Caco-2 (cell line): ENCODE data around the gene DNAH10. TPM values are rescaled to one million over a fixed set of nuclear protein-coding genes. Genes with fewer than 3 reads are reported as not detected.

ENCODE experiments used
- BruUV-seq: library from RNA; stranded (reverse); fragments of 400-500 nt; replicated peaks from 2 replicates; lab custom pipeline; 2021; lab: Mats Ljungman, UMichigan
- CTCF ChIA-PET: fragments of 300-600 bp; sonication (Branson Sonifier 250); formaldehyde crosslinking; loops from one replicate; lab custom pipeline; 2022; ENCODE audit warnings: antibody characterized with exemption; lab: Charles Lee
- POLR2A ChIA-PET: fragments of 300-600 bp; sonication (Branson Sonifier 250); formaldehyde crosslinking; loops from one replicate; lab custom pipeline; 2022; ENCODE audit warnings: antibody characterized with exemption; lab: Charles Lee
- DNase-seq, 2 experiments: peaks; one replicate each; pipeline versions ENCODE4 v3.0.0 to v3.0.0-alpha.2; 2020 to 2022
- H3K27me3 ChIP-seq: replicated peaks from 2 replicates; pipeline ENCODE4 v1.6.0; 2011; ENCODE audit warnings: low read length; ENCODE audit not compliant: control insufficient read depth, insufficient read depth
- H3K36me3 ChIP-seq: 2 replicates; pipeline ENCODE4 v1.5.1; 2011; ENCODE audit warnings: low read length; ENCODE audit not compliant: control insufficient read depth, insufficient read depth
- H3K4me1 ChIP-seq: fragments of 250-450 bp; sonication (Bioruptor Pico); 2 replicates; pipeline ENCODE4 v1.5.1; 2020; ENCODE audit warnings: mild to moderate bottlenecking
- H3K4me3 ChIP-seq: 2 replicates; pipeline ENCODE4 v1.5.1; 2011; ENCODE audit warnings: low read depth, mild to moderate bottlenecking, control low read depth, low read length
- H3K9me3 ChIP-seq: fragments of 250-450 bp; sonication (Bioruptor Pico); 2 replicates; pipeline ENCODE4 v1.5.1; 2020; ENCODE audit warnings: mild to moderate bottlenecking, moderate library complexity
- H3K27ac Mint-ChIP-seq: one replicate; pipeline ENCODE4 v1.8.0; 2022; ENCODE audit warnings: mixed read lengths; ENCODE audit not compliant: unreplicated experiment
- H3K27me3 Mint-ChIP-seq: one replicate; pipeline ENCODE4 v1.8.0; 2022; ENCODE audit warnings: mixed read lengths; ENCODE audit not compliant: insufficient read depth, unreplicated experiment
- H3K36me3 Mint-ChIP-seq: one replicate; pipeline ENCODE4 v1.8.0; 2022; ENCODE audit warnings: mild to moderate bottlenecking, mixed read lengths; ENCODE audit not compliant: insufficient read depth, unreplicated experiment
- H3K4me1 Mint-ChIP-seq: one replicate; pipeline ENCODE4 v1.8.0; 2022; ENCODE audit warnings: low read depth, mixed read lengths; ENCODE audit not compliant: unreplicated experiment
- H3K4me3 Mint-ChIP-seq: one replicate; pipeline ENCODE4 v1.8.0; 2022; ENCODE audit warnings: mild to moderate bottlenecking, moderate library complexity, mixed read lengths; ENCODE audit not compliant: unreplicated experiment
- H3K9me3 Mint-ChIP-seq: one replicate; pipeline ENCODE4 v1.8.0; 2022; ENCODE audit warnings: mixed read lengths; ENCODE audit not compliant: unreplicated experiment
- intact Hi-C: fragments of 100-400 bp; cut with micrococcal nuclease; formaldehyde crosslinking; loops from one replicate; pipeline ENCODE4 v1.10.0; 2022; ENCODE audit not compliant: unreplicated experiment
- total RNA-seq: library from RNA; stranded (reverse); gene quantifications from 2 replicates; pipeline ENCODE4 v1.2.3, GENCODE V29; 2022
- TF ChIP-seq, protein P1 (sequence below), 2 experiments: fragments of 200-600 bp in 1 of 2; IDR thresholded peaks; 1 replicate in 1 of 2; 2 replicates in 1 of 2; pipeline versions ENCODE4 v1.5.1 to v1.8.0; 2011 to 2022; ENCODE audit warnings: antibody characterized with exemption in 1 of 2, control low read depth in 1 of 2, inconsistent platforms in 1 of 2, low read depth in 1 of 2, low read length in 1 of 2, mild to moderate bottlenecking in 1 of 2, moderate library complexity in 1 of 2; ENCODE audit not compliant: insufficient read depth in 1 of 2, severe bottlenecking in 1 of 2, unreplicated experiment in 1 of 2

The DNAH10 gene
- total RNA-seq, 1 experiment from 2014 or later: 0.45 TPM

DNA sequence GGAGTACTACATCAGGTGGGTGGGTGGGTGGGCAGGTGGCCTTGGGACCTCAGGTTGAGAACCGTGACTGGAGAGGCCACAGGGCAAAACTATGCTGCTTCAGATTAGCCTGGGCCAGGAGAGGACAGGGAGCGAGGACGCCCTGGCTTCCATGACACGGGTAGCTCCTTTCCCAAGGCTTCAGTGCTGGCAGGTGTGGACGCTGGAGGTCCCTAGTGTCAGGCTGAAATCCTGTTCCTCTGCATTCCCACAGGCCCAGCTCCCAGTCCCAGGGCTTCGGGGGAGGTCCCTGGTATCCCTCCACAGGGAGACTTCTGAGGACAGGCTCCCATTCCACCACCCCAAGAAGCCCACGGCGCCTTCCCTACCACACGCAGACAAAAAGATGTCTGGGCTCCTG, 178.9 kb downstream of the DNAH10 start:
- no peaks in the 10 kb centered on the region for H3K27me3 ChIP-seq
- DNase-seq: peak in 1 of 2 experiments; percentile 23
- Mint-ChIP-seq H3K27me3 (no peaks in the 10 kb centered on the region), H3K9me3 (no peaks in the 10 kb centered on the region), H3K4me3 (no peak overlapping the region), H3K36me3 (peaks cover 22% of the 10 kb centered on the region), H3K4me1 (peaks cover 11% of the 10 kb centered on the region), H3K27ac (no peak overlapping the region)
- H3K4me3 ChIP-seq: no peak overlapping the region
- ChIA-PET POLR2A (no interaction called here), CTCF (no interaction called here)
- TF ChIP-seq, protein P1, sequence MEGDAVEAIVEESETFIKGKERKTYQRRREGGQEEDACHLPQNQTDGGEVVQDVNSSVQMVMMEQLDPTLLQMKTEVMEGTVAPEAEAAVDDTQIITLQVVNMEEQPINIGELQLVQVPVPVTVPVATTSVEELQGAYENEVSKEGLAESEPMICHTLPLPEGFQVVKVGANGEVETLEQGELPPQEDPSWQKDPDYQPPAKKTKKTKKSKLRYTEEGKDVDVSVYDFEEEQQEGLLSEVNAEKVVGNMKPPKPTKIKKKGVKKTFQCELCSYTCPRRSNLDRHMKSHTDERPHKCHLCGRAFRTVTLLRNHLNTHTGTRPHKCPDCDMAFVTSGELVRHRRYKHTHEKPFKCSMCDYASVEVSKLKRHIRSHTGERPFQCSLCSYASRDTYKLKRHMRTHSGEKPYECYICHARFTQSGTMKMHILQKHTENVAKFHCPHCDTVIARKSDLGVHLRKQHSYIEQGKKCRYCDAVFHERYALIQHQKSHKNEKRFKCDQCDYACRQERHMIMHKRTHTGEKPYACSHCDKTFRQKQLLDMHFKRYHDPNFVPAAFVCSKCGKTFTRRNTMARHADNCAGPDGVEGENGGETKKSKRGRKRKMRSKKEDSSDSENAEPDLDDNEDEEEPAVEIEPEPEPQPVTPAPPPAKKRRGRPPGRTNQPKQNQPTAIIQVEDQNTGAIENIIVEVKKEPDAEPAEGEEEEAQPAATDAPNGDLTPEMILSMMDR (IDR thresholded peaks at IDR 0.05; ENCODE audit: insufficient read depth in 1 of 2, low read depth in 1 of 2, low read length in 1 of 2, severe bottlenecking in 1 of 2, unreplicated experiment in 1 of 2): no peak
- H3K4me1 ChIP-seq: no peaks in the 10 kb centered on the region
- intact Hi-C loops: no loop called here
- H3K36me3 ChIP-seq: peaks cover 1% of the 10 kb centered on the region
- BruUV-seq: no TSS peak
- peaks cover 4% of the 10 kb centered on the region; the same call in 1 of the 2 replicates for H3K9me3 ChIP-seq

DNA sequence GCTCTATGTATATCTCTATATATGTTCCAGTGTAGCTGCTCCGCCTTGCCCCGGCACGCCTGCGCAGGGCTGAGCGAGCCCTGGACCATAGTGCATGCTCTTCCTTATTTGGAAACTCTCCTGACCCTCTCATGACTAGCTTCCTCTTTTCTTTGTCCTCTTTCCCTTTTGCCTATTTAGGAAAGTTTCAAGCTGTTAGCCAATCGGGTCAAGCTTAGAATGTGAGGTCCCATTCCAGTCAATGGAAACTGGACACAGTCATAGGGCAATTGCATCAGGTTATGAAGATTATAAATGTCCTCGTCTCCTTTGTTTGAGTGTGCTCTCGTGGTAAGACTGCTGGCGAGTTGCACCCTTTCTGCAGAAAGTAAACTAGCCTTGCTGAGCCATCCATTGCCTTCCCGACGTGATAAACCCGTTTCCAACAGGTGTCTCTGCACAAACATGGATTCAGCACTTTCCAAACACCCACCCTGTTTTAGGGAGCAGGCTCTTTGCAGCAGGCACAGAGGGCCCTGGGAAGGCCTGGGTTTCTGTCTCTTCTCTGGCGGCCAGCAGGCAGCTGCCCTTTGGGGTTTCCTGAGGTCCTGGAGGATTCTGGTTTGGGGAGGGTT, 179.6 kb downstream of the DNAH10 start:
- Mint-ChIP-seq H3K9me3 (no peaks in the 10 kb centered on the region), H3K4me1 (peaks cover 11% of the 10 kb centered on the region), H3K27me3 (no peaks in the 10 kb centered on the region), H3K36me3 (peaks cover 18% of the 10 kb centered on the region), H3K4me3 (no peak overlapping the region), H3K27ac (no peak overlapping the region)
- POLR2A ChIA-PET: no interaction called here
- intact Hi-C loops: no loop called here
- TF ChIP-seq, protein P1 (IDR thresholded peaks at IDR 0.05; ENCODE audit: insufficient read depth in 1 of 2, low read depth in 1 of 2, low read length in 1 of 2, severe bottlenecking in 1 of 2, unreplicated experiment in 1 of 2): no peak
- H3K36me3 ChIP-seq: peaks cover 1% of the 10 kb centered on the region; the same call in 1 of the 2 replicates
- H3K4me3 ChIP-seq: no peak overlapping the region
- no peaks in the 10 kb centered on the region for H3K27me3 ChIP-seq
- BruUV-seq: no TSS peak
- no peak for DNase-seq
- peaks cover 4% of the 10 kb centered on the region; the same call in 1 of the 2 replicates for H3K9me3 ChIP-seq
- CTCF ChIA-PET: no interaction called here
- no peaks in the 10 kb centered on the region for H3K4me1 ChIP-seq

DNA sequence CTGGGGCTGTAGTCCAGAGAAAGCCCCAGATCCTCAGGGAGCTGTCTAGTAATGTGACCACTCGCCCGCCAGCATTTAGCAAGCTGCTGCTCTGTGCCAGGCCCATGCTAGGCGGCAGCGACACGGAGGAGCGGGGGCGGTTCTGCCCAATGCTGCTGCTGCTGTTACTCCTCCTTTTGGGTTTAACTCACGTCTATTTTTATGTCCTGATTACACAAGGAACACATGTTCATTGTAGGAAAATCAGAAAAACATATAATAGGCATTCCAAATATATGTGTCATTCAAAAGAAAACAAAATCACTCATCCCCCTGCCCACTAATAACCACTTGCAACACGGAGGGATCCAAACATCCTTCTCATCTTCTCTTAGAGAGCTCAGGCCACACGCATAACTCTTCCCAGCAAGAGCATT, 180.1 kb downstream of the DNAH10 start:
- intact Hi-C loops: no loop called here
- H3K9me3 Mint-ChIP-seq: no peaks in the 10 kb centered on the region
- no peak overlapping the region for H3K4me3 Mint-ChIP-seq
- peaks cover 1% of the 10 kb centered on the region; the same call in 1 of the 2 replicates for H3K36me3 ChIP-seq
- H3K27me3 ChIP-seq: no peaks in the 10 kb centered on the region
- no peaks in the 10 kb centered on the region for H3K27me3 Mint-ChIP-seq
- BruUV-seq: no TSS peak
- DNase-seq: no peak
- H3K4me3 ChIP-seq: no peak overlapping the region
- peaks cover 17% of the 10 kb centered on the region for H3K36me3 Mint-ChIP-seq
- POLR2A ChIA-PET: no interaction called here
- peaks cover 4% of the 10 kb centered on the region; the same call in 1 of the 2 replicates for H3K9me3 ChIP-seq
- CTCF ChIA-PET: no interaction called here
- H3K4me1 Mint-ChIP-seq: peaks cover 11% of the 10 kb centered on the region
- H3K27ac Mint-ChIP-seq: no peak overlapping the region
- TF ChIP-seq, protein P1 (IDR thresholded peaks at IDR 0.05; ENCODE audit: insufficient read depth in 1 of 2, low read depth in 1 of 2, low read length in 1 of 2, severe bottlenecking in 1 of 2, unreplicated experiment in 1 of 2): no peak
- H3K4me1 ChIP-seq: no peaks in the 10 kb centered on the region
